Spleen (tissue), 7 donors: Measurements from ENCODE around the gene TNFRSF12A.

Experiments
- POLR2AphosphoS5 ChIP-seq, 3 donors: sonication (generic); formaldehyde crosslinking; IDR thresholded peaks; one replicate each; pipeline ENCODE4 v1.5.1; 2017; ENCODE audit warnings: antibody characterized with exemption in 3 of 3
- TF ChIP-seq, protein P1 (sequence below), 11 experiments: fragments of 200-600 bp in 7 of 11; fragments of 450-650 bp in 4 of 11; sonication (generic) in 4 of 11; IDR thresholded peaks in 8 of 11; conservative IDR thresholded peaks in 3 of 11; 1 replicate in 7 of 11; 2 replicates in 4 of 11; pipeline versions ENCODE4 v1.4.0 to v1.8.0; 2016 to 2021; ENCODE audit warnings: antibody characterized with exemption in 11 of 11, inconsistent platforms in 4 of 11, mild to moderate bottlenecking in 1 of 11
- donor health status: DM: no; HTN: no; CAD: no; lungs with moderate emphysema.
- donor health status: DM: no; HTN: no; CAD: no.
- donor health status: DM: no; HTN: no; CAD: no.

DNA sequence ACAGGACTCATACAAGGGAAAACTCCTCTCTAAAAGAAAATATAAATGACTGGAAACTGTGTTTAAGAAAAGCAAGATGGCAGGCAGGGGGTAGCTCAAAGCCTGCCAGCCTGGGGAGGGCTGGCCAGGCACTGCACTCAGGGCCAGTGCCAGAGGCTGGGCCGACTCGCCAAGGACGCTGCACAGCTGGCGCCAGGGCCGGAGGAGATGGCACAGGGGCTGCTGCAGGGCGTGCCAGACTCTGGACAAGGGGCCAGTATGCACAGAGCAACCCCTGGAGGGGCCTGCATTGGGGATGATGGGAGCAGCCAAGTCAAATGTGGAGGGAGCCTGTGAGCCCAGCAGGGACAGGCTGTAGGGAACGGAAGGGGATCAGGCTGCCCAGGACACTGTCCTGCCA is 44.0 kb upstream of the TNFRSF12A start:
- TF ChIP-seq POLR2AphosphoS5 (IDR thresholded peaks at IDR 0.05) = no peak
- TF ChIP-seq, protein P1, sequence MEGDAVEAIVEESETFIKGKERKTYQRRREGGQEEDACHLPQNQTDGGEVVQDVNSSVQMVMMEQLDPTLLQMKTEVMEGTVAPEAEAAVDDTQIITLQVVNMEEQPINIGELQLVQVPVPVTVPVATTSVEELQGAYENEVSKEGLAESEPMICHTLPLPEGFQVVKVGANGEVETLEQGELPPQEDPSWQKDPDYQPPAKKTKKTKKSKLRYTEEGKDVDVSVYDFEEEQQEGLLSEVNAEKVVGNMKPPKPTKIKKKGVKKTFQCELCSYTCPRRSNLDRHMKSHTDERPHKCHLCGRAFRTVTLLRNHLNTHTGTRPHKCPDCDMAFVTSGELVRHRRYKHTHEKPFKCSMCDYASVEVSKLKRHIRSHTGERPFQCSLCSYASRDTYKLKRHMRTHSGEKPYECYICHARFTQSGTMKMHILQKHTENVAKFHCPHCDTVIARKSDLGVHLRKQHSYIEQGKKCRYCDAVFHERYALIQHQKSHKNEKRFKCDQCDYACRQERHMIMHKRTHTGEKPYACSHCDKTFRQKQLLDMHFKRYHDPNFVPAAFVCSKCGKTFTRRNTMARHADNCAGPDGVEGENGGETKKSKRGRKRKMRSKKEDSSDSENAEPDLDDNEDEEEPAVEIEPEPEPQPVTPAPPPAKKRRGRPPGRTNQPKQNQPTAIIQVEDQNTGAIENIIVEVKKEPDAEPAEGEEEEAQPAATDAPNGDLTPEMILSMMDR (IDR thresholded peaks at IDR 0.05 in 8 of 11, conservative IDR thresholded peaks at IDR 0.05 in 3 of 11) = no peak
